Smooth muscle cell (in vitro differentiated cells): ENCODE results near the gene SLC26A11. TPM values are rescaled to one million over a fixed set of nuclear protein-coding genes. Genes with fewer than 3 reads are reported as not detected.

ENCODE experiments used
- DNase-seq: peaks from one replicate; lab custom pipeline; 2025; ENCODE audit not compliant: unreplicated experiment; lab: John Stamatoyannopoulos, UW
- H2AFZ ChIP-seq: fragments of 200-600 bp; sonication (generic); 2 replicates; pipeline ENCODE4 v1.6.0; 2016; ENCODE audit warnings: antibody characterized with exemption, low read depth, mild to moderate bottlenecking
- H3F3A ChIP-seq: fragments of 200-600 bp; sonication (generic); 2 replicates; pipeline ENCODE4 v1.6.0; 2017; ENCODE audit warnings: antibody characterized with exemption, low read depth
- H3K27ac ChIP-seq: fragments of 200-600 bp; sonication (generic); 2 replicates; pipeline ENCODE4 v1.5.1; 2016; ENCODE audit warnings: low read depth, mild to moderate bottlenecking
- H3K27me3 ChIP-seq: fragments of 200-600 bp; sonication (generic); 2 replicates; pipeline ENCODE4 v1.6.1; 2016; ENCODE audit warnings: low read depth, mild to moderate bottlenecking
- H3K36me3 ChIP-seq: fragments of 200-600 bp; sonication (generic); 2 replicates; pipeline ENCODE4 v1.5.1; 2016; ENCODE audit warnings: low read depth
- H3K4me1 ChIP-seq: fragments of 200-600 bp; sonication (generic); 2 replicates; pipeline ENCODE4 v1.5.1; 2016; ENCODE audit warnings: low read depth
- H3K4me2 ChIP-seq: fragments of 200-600 bp; sonication (generic); 2 replicates; pipeline ENCODE4 v1.6.0; 2016; ENCODE audit warnings: mild to moderate bottlenecking
- H3K4me3 ChIP-seq: fragments of 200-600 bp; sonication (generic); 2 replicates; pipeline ENCODE4 v1.5.1; 2016; ENCODE audit warnings: mild to moderate bottlenecking
- H3K79me2 ChIP-seq: fragments of 200-600 bp; sonication (generic); 2 replicates; pipeline ENCODE4 v1.6.0; 2016; ENCODE audit warnings: low read depth, mild to moderate bottlenecking
- H3K9ac ChIP-seq: fragments of 200-600 bp; sonication (generic); 2 replicates; pipeline ENCODE4 v1.6.0; 2016; ENCODE audit warnings: low read depth
- H3K9me3 ChIP-seq: fragments of 200-600 bp; sonication (generic); replicated peaks from 2 replicates; pipeline ENCODE4 v1.5.1; 2016; ENCODE audit warnings: low read depth
- H4K20me1 ChIP-seq: fragments of 200-600 bp; sonication (generic); 2 replicates; pipeline ENCODE4 v1.6.0; 2016; ENCODE audit warnings: low read depth
- WGBS: methylation state at CpG from one replicate; pipeline ENCODE4 v1.1.7; 2016; ENCODE audit warnings: low lambda C conversion rate; 5-methylcytosine and 5-hydroxymethylcytosine counted together
- polyA plus RNA-seq: library from polyadenylated mRNA; unstranded; fragments of >200 nt; fragmentation: Nextera tagmentation; extraction: Ambion mirVana; gene quantifications from 2 replicates; pipeline ENCODE4 v1.2.1, GENCODE V29; 2016
- total RNA-seq: library from RNA; depleted of rRNA; stranded (reverse); fragments of >200 nt; gene quantifications from 2 replicates; pipeline ENCODE4 v1.2.3, GENCODE V29; 2014
- TF ChIP-seq, protein P1 (sequence below): fragments of 200-600 bp; sonication (generic); IDR thresholded peaks from 2 replicates; pipeline ENCODE4 v1.5.1; 2017; ENCODE audit warnings: borderline replicate concordance, mild to moderate bottlenecking, antibody characterized with exemption; ENCODE audit not compliant: insufficient read depth, poor library complexity, severe bottlenecking

The SLC26A11 gene
- total and polyA plus RNA-seq, 2 experiments from 2014 or later, result 8.2 to 12.2 TPM

DNA sequence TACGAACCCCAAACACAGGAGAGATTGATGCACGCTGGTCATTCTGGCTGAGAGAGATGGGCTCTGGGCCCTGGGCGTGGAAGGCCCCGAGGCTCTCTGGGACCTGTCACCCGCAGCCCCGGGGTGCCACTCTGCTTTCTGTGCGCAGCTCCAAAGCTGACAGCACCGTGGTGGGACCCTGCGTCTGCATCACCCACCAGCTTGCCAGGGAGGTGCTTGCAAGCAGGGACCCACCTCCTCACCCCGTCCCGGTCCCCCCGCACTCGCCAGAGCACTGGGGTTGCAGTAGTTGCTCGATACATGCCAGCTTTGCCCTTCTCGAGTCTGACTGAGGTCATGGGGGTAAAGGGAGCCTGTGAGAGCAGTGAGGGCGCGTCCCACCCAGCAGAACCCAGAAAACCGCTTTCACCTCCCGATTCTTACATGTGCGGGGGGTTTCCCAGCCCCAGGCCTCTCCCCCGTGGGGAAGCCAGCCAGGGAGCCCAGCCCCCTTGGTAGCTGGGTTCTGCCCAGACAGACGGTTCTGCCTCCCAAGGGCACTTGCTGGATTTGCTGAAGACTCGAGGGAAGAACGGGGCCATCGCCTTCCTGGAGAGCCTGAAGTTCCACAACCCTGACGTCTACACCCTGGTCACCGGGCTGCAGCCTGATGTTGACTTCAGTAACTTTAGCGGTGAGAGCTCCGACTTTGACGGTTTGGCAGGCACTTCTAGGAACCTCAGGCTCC lies 37.9 kb upstream of the SLC26A11 start:
- no peak for DNase-seq
- Histone ChIP-seq H3K4me2 (no peak overlapping the region), H3K9me3 (no peaks in the 10 kb centered on the region), H3F3A (no peaks in the 10 kb centered on the region), H3K4me1 (no peaks in the 10 kb centered on the region), H3K4me3 (no peak overlapping the region), H3K27me3 (no peaks in the 10 kb centered on the region), H3K36me3 (no peaks in the 10 kb centered on the region), H2AFZ (no peak overlapping the region), H4K20me1 (no peaks in the 10 kb centered on the region), H3K27ac (no peak overlapping the region), H3K79me2 (no peaks in the 10 kb centered on the region), H3K9ac (no peak overlapping the region)
- TF ChIP-seq, protein P1, sequence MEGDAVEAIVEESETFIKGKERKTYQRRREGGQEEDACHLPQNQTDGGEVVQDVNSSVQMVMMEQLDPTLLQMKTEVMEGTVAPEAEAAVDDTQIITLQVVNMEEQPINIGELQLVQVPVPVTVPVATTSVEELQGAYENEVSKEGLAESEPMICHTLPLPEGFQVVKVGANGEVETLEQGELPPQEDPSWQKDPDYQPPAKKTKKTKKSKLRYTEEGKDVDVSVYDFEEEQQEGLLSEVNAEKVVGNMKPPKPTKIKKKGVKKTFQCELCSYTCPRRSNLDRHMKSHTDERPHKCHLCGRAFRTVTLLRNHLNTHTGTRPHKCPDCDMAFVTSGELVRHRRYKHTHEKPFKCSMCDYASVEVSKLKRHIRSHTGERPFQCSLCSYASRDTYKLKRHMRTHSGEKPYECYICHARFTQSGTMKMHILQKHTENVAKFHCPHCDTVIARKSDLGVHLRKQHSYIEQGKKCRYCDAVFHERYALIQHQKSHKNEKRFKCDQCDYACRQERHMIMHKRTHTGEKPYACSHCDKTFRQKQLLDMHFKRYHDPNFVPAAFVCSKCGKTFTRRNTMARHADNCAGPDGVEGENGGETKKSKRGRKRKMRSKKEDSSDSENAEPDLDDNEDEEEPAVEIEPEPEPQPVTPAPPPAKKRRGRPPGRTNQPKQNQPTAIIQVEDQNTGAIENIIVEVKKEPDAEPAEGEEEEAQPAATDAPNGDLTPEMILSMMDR, result no peak
- 91% methylated on average over 30 of the region's 30 CpGs for WGBS

DNA sequence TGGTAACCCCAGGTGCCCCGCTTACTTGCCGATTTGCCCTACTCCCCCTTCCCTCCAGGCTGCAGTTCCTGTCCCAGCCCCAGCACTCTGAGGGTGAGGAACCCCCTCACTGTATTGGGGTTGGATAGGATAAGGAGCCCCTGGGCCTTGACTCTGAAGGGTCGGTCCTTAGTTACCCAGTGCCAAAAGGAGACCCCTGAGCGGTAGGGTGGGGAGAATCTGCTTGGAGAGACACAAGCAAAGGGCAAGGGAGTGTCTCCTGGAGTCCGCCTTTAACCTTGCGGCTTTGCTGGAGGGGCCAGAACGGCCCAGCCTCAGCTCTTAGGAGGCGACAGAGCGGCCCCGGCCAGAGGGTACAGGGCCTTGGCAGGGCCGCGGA lies 37.4 kb upstream of the SLC26A11 start:
- Histone ChIP-seq H2AFZ (no peak overlapping the region), H4K20me1 (no peaks in the 10 kb centered on the region), H3K4me3 (no peak overlapping the region), H3K9ac (no peak overlapping the region), H3K36me3 (no peaks in the 10 kb centered on the region), H3K27me3 (no peaks in the 10 kb centered on the region), H3K79me2 (no peaks in the 10 kb centered on the region), H3K27ac (no peak overlapping the region), H3K4me1 (no peaks in the 10 kb centered on the region), H3K4me2 (no peak overlapping the region), H3K9me3 (no peaks in the 10 kb centered on the region), H3F3A (no peaks in the 10 kb centered on the region)
- DNase-seq, result no peak
- WGBS, result 91% methylated on average over 12 of the region's 12 CpGs
- TF ChIP-seq, protein P1, result no peak

DNA sequence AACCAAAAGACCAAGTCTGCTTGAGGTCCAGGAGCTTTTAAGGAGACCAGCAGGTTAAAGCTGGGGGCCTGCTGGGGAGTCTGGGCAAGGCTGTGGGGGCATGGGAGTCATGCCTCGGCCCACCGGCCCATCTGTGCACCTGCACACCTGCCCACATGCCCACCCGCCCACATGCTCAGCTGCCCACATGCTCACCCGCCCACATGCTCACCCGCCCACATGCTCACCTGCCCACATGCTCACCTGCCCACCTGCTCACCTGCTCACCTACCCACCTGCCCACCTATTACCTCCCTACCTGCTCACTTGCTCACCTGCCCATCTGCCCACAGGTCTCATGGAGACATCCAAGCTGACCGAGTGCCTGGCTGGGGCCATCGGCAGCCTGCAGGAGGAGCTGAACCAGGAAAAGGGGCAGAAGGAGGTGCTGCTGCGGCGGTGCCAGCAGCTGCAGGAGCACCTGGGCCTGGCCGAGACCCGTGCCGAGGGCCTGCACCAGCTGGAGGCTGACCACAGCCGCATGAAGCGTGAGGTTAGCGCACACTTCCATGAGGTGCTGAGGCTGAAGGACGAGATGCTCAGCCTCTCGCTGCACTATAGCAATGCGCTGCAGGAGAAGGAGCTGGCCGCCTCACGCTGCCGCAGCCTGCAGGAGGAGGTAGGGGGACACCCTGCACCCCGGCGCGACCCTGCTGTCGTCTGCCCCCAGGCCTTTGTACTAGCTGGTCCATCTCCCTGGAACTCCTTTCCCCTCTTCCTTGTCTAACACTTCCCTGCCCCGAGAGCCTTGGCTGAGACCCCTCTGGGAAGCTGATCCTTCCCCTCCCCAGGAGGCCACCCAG lies 36.4 kb upstream of the SLC26A11 start:
- TF ChIP-seq, protein P1, result no peak
- WGBS, result 83% methylated on average over 22 of the region's 26 CpGs
- Histone ChIP-seq H3F3A (no peaks in the 10 kb centered on the region), H4K20me1 (no peaks in the 10 kb centered on the region), H3K9me3 (no peaks in the 10 kb centered on the region), H3K36me3 (no peaks in the 10 kb centered on the region), H3K4me3 (no peak overlapping the region), H3K4me2 (no peak overlapping the region), H3K27me3 (no peaks in the 10 kb centered on the region), H3K79me2 (no peaks in the 10 kb centered on the region), H3K27ac (no peak overlapping the region), H3K4me1 (no peaks in the 10 kb centered on the region), H2AFZ (no peak overlapping the region), H3K9ac (no peak overlapping the region)
- no peak for DNase-seq
